Coronary artery (tissue), 2 donors: ENCODE measurements around the gene OTOP2.

Experiments
- DNase-seq: peaks from one replicate; pipeline ENCODE4 v3.0.0-alpha.2; 2017; ENCODE audit warnings: low spot score
- H3K27ac ChIP-seq, 2 donors: fragments of 200-600 bp; sonication (generic); one replicate each; pipeline ENCODE4 v1.5.1; 2016 to 2019
- H3K4me3 ChIP-seq: fragments of 200-600 bp; sonication (generic); 2 replicates; pipeline ENCODE4 v1.5.1; 2016; ENCODE audit warnings: mild to moderate bottlenecking, moderate library complexity
- TF ChIP-seq, protein P1 (sequence below): fragments of 200-600 bp; sonication (generic); IDR thresholded peaks from one replicate; pipeline ENCODE4 v1.5.1; 2019; ENCODE audit warnings: antibody characterized with exemption

OTOP2 gene

DNA sequence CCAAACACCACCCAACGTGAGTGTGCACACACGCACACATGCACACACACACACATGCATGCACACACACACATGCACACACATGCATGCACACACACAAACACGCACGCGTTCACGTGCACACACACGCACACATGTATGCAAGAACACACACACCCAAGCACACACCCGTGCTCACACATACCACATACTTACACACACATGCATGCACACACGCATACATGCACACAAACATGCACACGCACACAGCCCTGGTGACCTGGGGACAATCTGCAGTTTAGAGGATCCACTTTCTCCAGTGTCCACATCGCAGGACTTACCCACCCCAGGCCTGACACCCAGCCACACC, 7.2 kb upstream of the OTOP2 start:
- TF ChIP-seq, protein P1, sequence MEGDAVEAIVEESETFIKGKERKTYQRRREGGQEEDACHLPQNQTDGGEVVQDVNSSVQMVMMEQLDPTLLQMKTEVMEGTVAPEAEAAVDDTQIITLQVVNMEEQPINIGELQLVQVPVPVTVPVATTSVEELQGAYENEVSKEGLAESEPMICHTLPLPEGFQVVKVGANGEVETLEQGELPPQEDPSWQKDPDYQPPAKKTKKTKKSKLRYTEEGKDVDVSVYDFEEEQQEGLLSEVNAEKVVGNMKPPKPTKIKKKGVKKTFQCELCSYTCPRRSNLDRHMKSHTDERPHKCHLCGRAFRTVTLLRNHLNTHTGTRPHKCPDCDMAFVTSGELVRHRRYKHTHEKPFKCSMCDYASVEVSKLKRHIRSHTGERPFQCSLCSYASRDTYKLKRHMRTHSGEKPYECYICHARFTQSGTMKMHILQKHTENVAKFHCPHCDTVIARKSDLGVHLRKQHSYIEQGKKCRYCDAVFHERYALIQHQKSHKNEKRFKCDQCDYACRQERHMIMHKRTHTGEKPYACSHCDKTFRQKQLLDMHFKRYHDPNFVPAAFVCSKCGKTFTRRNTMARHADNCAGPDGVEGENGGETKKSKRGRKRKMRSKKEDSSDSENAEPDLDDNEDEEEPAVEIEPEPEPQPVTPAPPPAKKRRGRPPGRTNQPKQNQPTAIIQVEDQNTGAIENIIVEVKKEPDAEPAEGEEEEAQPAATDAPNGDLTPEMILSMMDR = no peak
- DNase-seq = no peak
- H3K27ac ChIP-seq = no peak overlapping the region
- H3K4me3 ChIP-seq = no peak overlapping the region

DNA sequence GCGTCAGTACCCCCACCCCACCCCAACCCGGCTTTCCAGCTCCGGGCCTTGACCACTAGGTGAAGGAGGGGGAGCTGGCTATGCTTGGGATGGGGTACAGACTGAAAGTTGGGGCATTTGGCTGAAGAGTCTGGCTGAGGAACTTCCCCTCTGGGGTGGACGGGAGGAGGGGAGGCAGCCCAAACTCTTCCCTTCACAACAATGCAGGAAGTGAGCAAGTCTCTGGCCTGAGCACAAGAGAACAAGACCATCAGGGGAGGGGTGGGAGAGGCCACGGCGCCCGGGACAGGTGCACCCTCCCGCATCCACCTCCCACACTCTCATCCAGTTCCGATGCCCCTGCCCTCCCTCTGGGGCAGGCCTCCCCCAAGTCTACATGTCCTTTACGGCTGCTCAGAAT, 6.6 kb upstream of the OTOP2 start:
- DNase-seq = no peak
- Histone ChIP-seq H3K4me3 (no peak overlapping the region), H3K27ac (no peak overlapping the region)
- TF ChIP-seq, protein P1 = no peak

DNA sequence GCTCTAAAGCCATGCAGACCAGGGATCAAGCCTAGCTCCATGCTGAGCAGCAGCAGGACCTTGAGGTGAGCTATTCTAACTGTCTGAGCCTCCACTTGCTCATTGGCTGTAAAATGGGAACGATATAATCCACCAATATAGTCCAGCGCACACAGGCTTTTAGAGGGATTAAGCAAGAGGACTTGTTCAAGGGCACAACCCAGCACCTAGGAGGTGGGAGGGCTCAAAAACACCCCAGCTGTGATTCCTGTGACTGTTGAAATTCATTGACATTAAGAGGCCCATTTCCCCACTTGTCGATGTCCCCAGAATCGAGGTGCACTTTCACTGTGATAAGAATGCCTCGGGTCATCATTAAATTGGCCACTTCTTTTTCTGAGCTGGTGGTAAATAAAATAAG, 5.2 kb upstream of the OTOP2 start:
- TF ChIP-seq, protein P1 = no peak
- no peak overlapping the region for H3K4me3 ChIP-seq
- DNase-seq = no peak
- H3K27ac ChIP-seq = no peak overlapping the region

DNA sequence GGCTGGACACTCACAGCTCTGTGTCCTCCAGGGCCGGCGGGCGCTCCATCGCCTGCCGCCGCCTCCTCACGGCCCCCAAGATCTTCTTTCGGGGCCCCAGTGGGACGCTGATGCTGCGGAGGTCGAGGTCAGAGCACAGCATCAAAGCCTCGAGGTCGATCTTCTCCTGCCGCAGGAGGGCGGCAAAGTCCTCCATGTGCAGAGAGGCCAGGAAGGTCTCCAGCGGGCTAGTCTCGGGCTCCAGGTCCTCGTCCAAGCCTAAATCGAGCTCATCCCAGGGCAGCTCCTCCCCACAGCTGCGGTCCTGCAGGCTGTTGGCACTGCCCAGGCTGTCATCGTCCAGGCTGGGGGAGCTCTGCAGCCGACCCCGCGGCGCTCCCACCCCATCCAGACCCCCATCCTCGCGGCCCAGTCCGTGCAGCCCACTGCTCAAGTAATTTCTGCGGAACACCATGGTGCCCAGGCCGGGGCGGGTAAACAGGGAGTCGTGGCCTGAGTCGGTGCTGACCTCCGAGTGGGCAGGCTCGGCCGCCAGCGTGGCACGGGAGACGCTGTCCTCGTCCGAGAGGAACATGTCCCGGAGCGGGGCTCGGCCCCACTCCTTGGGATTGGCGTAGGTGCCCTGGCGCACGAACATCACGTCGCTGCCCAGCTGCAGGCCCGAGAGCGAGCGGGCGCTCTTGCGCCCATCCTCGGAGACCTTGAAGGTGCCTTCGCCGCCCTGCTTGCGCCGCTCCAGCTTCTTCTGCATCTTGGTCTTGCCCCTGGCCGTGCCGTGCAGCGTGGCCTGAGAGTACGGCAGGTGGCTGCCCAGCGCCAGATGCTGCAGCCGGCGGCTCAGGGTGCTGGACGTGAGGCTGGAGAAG, 4.4 kb upstream of the OTOP2 start:
- no peak overlapping the region for H3K4me3 ChIP-seq
- H3K27ac ChIP-seq = no peak overlapping the region
- TF ChIP-seq, protein P1 = no peak
- no peak for DNase-seq

DNA sequence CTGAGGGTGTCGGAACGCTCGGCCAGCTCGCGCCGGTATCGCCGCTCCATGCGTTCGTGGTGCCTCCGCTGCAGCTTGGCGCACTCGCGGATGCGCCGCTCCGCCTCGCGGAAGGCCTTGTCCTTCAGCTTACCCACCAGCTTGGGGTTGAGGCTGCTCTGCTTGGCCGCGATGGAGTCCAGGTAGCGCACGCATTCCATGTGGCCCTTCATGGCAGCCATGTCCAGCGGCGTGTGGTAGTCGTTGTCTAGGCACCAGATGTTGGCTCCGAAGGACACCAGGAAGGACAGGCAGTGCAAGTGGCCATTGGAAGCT, 3.8 kb upstream of the OTOP2 start:
- DNase-seq = no peak
- no peak overlapping the region for H3K27ac ChIP-seq
- TF ChIP-seq, protein P1 = no peak
- H3K4me3 ChIP-seq = no peak overlapping the region

DNA sequence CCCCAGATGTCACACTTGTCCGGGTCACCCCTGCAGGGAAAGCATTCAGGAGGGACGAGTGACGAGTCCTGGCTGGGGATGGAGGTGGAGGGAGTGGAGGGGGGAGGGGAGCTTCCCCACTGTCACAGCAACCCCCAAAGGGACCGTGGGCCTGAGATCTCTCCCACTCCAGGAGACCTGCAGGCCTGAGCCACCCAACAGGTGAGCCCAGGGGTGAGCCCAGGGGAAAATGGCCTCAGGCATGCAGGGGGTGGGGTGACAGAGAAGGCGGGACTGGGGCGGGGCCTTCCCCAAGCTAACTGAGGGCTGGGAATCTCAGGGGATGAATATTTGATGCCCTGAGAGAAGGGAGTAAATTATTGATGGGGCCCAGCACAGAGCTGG, 3.4 kb upstream of the OTOP2 start:
- Histone ChIP-seq H3K4me3 (no peak overlapping the region), H3K27ac (no peak overlapping the region)
- TF ChIP-seq, protein P1 = no peak
- DNase-seq = no peak

DNA sequence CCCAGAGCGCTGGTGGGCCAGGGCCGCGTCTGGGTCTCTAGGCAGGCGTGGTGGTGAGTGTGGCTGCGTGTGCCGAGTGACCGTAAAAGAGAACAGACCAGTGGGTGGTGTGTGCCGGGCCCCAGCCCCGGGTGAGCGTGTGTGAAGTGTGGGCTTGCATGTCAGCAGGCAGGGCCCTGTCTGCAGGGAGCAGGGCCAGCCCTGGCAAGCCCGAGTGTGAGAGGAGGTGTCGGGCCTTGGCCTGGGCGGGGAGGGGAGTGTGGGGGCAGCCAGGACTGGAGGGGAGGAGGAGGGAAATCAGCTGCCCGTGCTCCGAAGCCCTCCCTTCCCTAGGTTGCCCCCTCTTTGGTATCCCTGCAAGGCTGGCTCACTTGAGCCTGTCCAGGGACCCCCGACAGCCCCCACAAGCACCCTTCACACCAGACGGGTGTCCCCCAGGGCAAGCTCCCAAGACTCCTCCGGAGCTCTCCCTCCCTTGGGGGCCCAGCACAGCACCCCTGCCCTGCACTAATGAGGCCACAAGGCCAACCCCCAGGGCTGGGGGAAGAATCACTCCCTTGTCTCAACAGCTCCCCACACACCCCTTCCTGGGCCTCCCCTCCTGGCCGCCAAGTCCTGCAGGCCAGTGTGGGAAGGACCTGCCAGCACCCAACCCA, 2.9 kb upstream of the OTOP2 start:
- H3K27ac ChIP-seq = no peak overlapping the region
- no peak for DNase-seq
- TF ChIP-seq, protein P1 = no peak
- H3K4me3 ChIP-seq = no peak overlapping the region
